HCT116 (cell line): ENCODE results near the gene KXD1. TPM values are rescaled to one million over a fixed set of nuclear protein-coding genes. Genes with fewer than 3 reads are reported as not detected.

ENCODE experiments used
- ATAC-seq: fragments of 200-7000 bp; cut with Tn5 transposase; 2 replicates; pipeline ENCODE4 v1.9.1; 2020; ENCODE audit warnings: mild to moderate bottlenecking, moderate library complexity
- BruUV-seq: library from RNA; stranded (reverse); fragments of 400-500 nt; replicated peaks from 2 replicates; lab custom pipeline; 2021; lab: Mats Ljungman, UMichigan
- CTCF ChIA-PET: fragments of 300-600 bp; sonication (Branson Sonifier 250); formaldehyde crosslinking; loops from one replicate; lab custom pipeline; 2021; ENCODE audit warnings: antibody characterized with exemption; lab: Charles Lee
- POLR2A ChIA-PET: fragments of 300-600, 350-600 bp; sonication (Branson Sonifier 250); formaldehyde crosslinking; loops from one replicate; lab custom pipeline; 2021; ENCODE audit warnings: antibody characterized with exemption; lab: Charles Lee
- RAD21 ChIA-PET, 2 experiments: fragments of 300-600 bp; sonication (Branson Sonifier 250); formaldehyde crosslinking; loops; one replicate each; lab custom pipeline; 2023; ENCODE audit warnings: low total read pairs in 2 of 2; ENCODE audit not compliant: uncharacterized antibody in 2 of 2, unreplicated experiment in 2 of 2, low non-redundant PET in 1 of 2; lab: Charles Lee
- DNase-seq: peaks from one replicate; pipeline ENCODE4 v3.0.0-alpha.2; 2010; ENCODE audit warnings: low read depth, low spot score
- H2AFZ ChIP-seq: fragments of 200-600 bp; shearing (Covaris generic), sonication (generic); 2 replicates; pipeline ENCODE4 v1.6.1; 2017; ENCODE audit warnings: low read depth, mixed run types, mixed read lengths, antibody characterized with exemption, low read length; ENCODE audit not compliant: poor library complexity, severe bottlenecking
- H3K27ac ChIP-seq: 2 replicates; pipeline ENCODE4 v1.5.1; 2012; ENCODE audit warnings: low read depth, low read length
- H3K27me3 ChIP-seq: fragments of 200-600 bp; sonication (generic); 2 replicates; pipeline ENCODE4 v1.6.1; 2016; ENCODE audit warnings: mixed run types, low read length, mixed read lengths; ENCODE audit not compliant: insufficient read depth
- H3K36me3 ChIP-seq, 2 experiments: fragments of 200-500 bp in 1 of 2; fragments of 200-600 bp in 1 of 2; sonication (Bioruptor generic) in 1 of 2; sonication (generic) in 1 of 2; 2 replicates each; pipeline versions ENCODE4 v1.5.1 to v1.6.1; 2014 to 2016; ENCODE audit warnings: low read length in 2 of 2, inconsistent platforms in 1 of 2, mixed read lengths in 1 of 2, mixed run types in 1 of 2; ENCODE audit not compliant: insufficient read depth in 2 of 2, control insufficient read depth in 1 of 2
- H3K4me1 ChIP-seq, 2 experiments: fragments of 200-600 bp in 1 of 2; sonication (generic) in 1 of 2; 2 replicates each; pipeline versions ENCODE4 v1.5.1 to v1.6.1; 2012 to 2017; ENCODE audit warnings: low read length in 2 of 2, inconsistent platforms in 1 of 2, mild to moderate bottlenecking in 1 of 2, mixed read lengths in 1 of 2, mixed run types in 1 of 2, moderate library complexity in 1 of 2; ENCODE audit not compliant: insufficient read depth in 2 of 2, control insufficient read depth in 1 of 2
- H3K4me2 ChIP-seq: fragments of 200-600 bp; sonication (generic); 2 replicates; pipeline ENCODE4 v1.6.1; 2017; ENCODE audit warnings: mixed run types, low read length, mixed read lengths
- H3K4me3 ChIP-seq, 2 experiments: fragments of 200-600 bp in 1 of 2; sonication (generic) in 1 of 2; replicated peaks in 1 of 2; 2 replicates each; pipeline ENCODE4 v1.5.1; 2011 to 2016; ENCODE audit warnings: low read length in 2 of 2, control low read depth in 1 of 2, low read depth in 1 of 2, mild to moderate bottlenecking in 1 of 2, mixed read lengths in 1 of 2, mixed run types in 1 of 2
- H3K79me2 ChIP-seq: fragments of 200-600 bp; sonication (generic); 2 replicates; pipeline ENCODE4 v1.6.1; 2017; ENCODE audit warnings: mild to moderate bottlenecking, mixed run types, low read length, moderate library complexity, mixed read lengths; ENCODE audit not compliant: insufficient read depth
- H3K9ac ChIP-seq: fragments of 200-600 bp; sonication (generic); 2 replicates; pipeline ENCODE4 v1.6.1; 2016; ENCODE audit warnings: low read length, mixed read lengths
- H3K9me2 ChIP-seq: fragments of 200-600 bp; sonication (generic), shearing (Covaris generic); 2 replicates; pipeline ENCODE4 v1.6.1; 2017; ENCODE audit warnings: mixed run types, mild to moderate bottlenecking, moderate library complexity; ENCODE audit not compliant: insufficient read depth
- H3K9me3 ChIP-seq, 2 experiments: fragments of 200-500 bp in 1 of 2; fragments of 200-600 bp in 1 of 2; sonication (Bioruptor generic) in 1 of 2; sonication (generic) in 1 of 2; 2 replicates each; pipeline ENCODE4 v1.6.1; 2014 to 2017; ENCODE audit warnings: low read length in 2 of 2, mixed read lengths in 2 of 2, inconsistent platforms in 1 of 2, low read depth in 1 of 2, mild to moderate bottlenecking in 1 of 2, mixed run types in 1 of 2, moderate library complexity in 1 of 2; ENCODE audit not compliant: control insufficient read depth in 1 of 2, insufficient read depth in 1 of 2
- H4K20me1 ChIP-seq: fragments of 200-600 bp; sonication (generic), shearing (Covaris generic); 2 replicates; pipeline ENCODE4 v1.6.1; 2017; ENCODE audit warnings: mixed run types, mild to moderate bottlenecking, moderate library complexity; ENCODE audit not compliant: insufficient read depth
- CEBPB ChIP-seq: IDR thresholded peaks from 2 replicates; pipeline ENCODE4 v1.6.1; 2012; ENCODE audit warnings: low read depth
- EGR1 ChIP-seq: IDR thresholded peaks from 2 replicates; pipeline ENCODE4 v1.6.1; 2012; ENCODE audit warnings: low read depth
- EZH2phosphoT487 ChIP-seq: fragments of 200-600 bp; IDR thresholded peaks from 2 replicates; pipeline ENCODE4 v1.6.1; 2018; ENCODE audit warnings: antibody characterized with exemption, borderline replicate concordance
- MAX ChIP-seq: IDR thresholded peaks from 2 replicates; pipeline ENCODE4 v1.6.1; 2012
- POLR2A ChIP-seq: IDR thresholded peaks from 2 replicates; pipeline ENCODE4 v1.7.0; 2011; ENCODE audit warnings: borderline replicate concordance; ENCODE audit not compliant: insufficient read depth, insufficient read length; ENCODE audit errors: extremely low read depth
- POLR2AphosphoS5 ChIP-seq: IDR thresholded peaks from 2 replicates; pipeline ENCODE4 v1.6.1; 2011; ENCODE audit warnings: mild to moderate bottlenecking, low read depth, low read length, moderate library complexity
- RAD21 ChIP-seq: IDR thresholded peaks from 2 replicates; pipeline ENCODE4 v1.6.1; 2012; ENCODE audit warnings: low read depth, mild to moderate bottlenecking
- SIN3A ChIP-seq: IDR thresholded peaks from 2 replicates; pipeline ENCODE4 v1.6.1; 2012; ENCODE audit warnings: low read depth
- SP1 ChIP-seq: IDR thresholded peaks from 2 replicates; pipeline ENCODE4 v1.6.1; 2012; ENCODE audit warnings: low read depth
- YY1 ChIP-seq: IDR thresholded peaks from 2 replicates; pipeline ENCODE4 v1.6.1; 2011; ENCODE audit warnings: low read length, low read depth, moderate library complexity, mild to moderate bottlenecking; ENCODE audit not compliant: insufficient replicate concordance; ENCODE audit errors: extremely low read depth
- ZFX ChIP-seq: fragments of 450-650 bp; IDR thresholded peaks from 2 replicates; pipeline ENCODE4 v1.6.1; 2017
- intact Hi-C: fragments of 100-400 bp; cut with micrococcal nuclease; formaldehyde crosslinking; loops from 2 replicates; pipeline ENCODE4 v1.10.0; 2022
- total RNA-seq: library from RNA; stranded (reverse); gene quantifications from one replicate; pipeline ENCODE4 v1.2.1, GENCODE V29; 2021; ENCODE audit not compliant: unreplicated experiment
- TF ChIP-seq, protein P1 (sequence below): IDR thresholded peaks from 2 replicates; pipeline ENCODE4 v1.6.1; 2011; ENCODE audit warnings: mild to moderate bottlenecking, low read length, moderate library complexity; ENCODE audit not compliant: insufficient replicate concordance; ENCODE audit errors: extremely low read depth
- TF ChIP-seq, protein P2 (sequence below), 3 experiments: fragments of 200-600 bp in 1 of 3; sonication (generic) in 1 of 3; IDR thresholded peaks in 2 of 3; conservative IDR thresholded peaks in 1 of 3; 2 replicates each; pipeline ENCODE4 v1.5.1; 2012 to 2017; ENCODE audit warnings: low read depth in 2 of 3, low read length in 2 of 3, antibody characterized with exemption in 1 of 3, borderline replicate concordance in 1 of 3, control low read depth in 1 of 3, mild to moderate bottlenecking in 1 of 3, mixed read lengths in 1 of 3, mixed run types in 1 of 3, moderate library complexity in 1 of 3; ENCODE audit not compliant: insufficient read depth in 1 of 3

The KXD1 gene
- total RNA-seq, 1 experiment from 2014 or later: 139 TPM

DNA sequence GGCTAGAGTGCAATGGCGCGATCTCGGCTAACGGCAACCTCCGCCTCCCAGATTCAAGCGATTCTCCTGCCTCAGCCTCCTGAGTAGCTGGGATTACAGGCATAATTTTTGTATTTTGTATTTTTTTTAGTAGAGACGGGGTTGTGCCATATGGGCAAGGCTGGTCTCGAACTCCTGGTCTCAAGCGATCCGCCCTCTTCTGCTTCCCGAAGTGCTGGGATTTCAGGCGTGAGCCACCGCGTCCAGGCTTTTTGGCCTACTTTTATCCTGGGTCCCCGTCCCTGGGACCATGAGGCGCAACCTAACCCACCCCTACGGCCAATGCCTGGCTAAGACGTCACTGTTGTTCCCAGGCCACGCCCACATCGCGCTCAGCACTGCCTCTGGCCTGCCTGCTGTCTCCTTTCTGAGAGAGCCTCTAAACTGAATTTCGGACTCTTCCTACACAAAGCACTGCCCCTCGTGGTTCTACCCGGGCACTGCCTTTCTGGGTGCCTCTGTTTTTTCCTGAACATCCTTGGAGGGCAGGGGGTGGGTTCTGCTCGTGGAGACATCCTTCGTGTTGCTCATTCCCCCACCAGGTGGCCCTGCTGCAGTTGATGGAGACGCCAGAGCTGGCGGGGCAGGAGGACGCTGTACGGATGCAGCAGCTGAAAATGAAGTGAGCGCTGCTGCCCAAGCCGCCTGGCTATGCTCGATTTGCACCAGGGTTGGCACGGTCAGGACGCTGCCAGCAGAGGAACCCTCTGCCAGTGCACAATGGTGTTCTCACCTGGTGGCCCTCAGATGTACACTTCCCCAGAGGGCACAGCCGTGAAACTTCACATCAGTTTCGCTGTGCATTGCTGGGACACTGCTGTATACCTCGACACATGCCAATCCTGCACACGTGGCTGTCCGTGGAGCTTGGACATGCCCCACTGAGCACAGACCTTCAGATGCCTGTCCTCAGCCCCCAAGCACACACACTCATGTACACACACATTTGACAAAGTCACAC, 32.9 kb downstream of the KXD1 start:
- H3K27me3 ChIP-seq: no peaks in the 10 kb centered on the region
- peak overlapping the region; percentile 88 for H3K4me2 ChIP-seq
- ChIA-PET POLR2A (interaction anchor here (0.7 to 4.3 kb wide), 7 partner anchors 10 to 328 kb away, joined by 3 to 23 read pairs (median 3); partner anchors contain the start of genes COPE, DDX49 and UBA52), CTCF (interaction anchor here (0.7 to 7.5 kb wide), 7 partner anchors 17 to 396 kb away, joined by 3 to 39 read pairs (median 3); partner anchors contain the start of gene UBA52)
- DNase-seq (peak; percentile 96), ATAC-seq (peak; percentile 71)
- H3K9me2 ChIP-seq: no peaks in the 10 kb centered on the region
- H3K9ac ChIP-seq: peak overlapping the region; percentile 97
- TSS peak; percentile 73 for BruUV-seq
- peak; percentile 67 for TF ChIP-seq RAD21
- TF ChIP-seq POLR2A: peak; percentile 19
- peak; percentile 95 for TF ChIP-seq SP1
- TF ChIP-seq EGR1: no peak
- TF ChIP-seq, protein P1, sequence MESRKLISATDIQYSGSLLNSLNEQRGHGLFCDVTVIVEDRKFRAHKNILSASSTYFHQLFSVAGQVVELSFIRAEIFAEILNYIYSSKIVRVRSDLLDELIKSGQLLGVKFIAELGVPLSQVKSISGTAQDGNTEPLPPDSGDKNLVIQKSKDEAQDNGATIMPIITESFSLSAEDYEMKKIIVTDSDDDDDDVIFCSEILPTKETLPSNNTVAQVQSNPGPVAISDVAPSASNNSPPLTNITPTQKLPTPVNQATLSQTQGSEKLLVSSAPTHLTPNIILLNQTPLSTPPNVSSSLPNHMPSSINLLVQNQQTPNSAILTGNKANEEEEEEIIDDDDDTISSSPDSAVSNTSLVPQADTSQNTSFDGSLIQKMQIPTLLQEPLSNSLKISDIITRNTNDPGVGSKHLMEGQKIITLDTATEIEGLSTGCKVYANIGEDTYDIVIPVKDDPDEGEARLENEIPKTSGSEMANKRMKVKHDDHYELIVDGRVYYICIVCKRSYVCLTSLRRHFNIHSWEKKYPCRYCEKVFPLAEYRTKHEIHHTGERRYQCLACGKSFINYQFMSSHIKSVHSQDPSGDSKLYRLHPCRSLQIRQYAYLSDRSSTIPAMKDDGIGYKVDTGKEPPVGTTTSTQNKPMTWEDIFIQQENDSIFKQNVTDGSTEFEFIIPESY: peak; percentile 59
- peak; percentile 37; the same call in 1 of the 2 replicates for TF ChIP-seq ZFX
- peak; percentile 24; the same call in 1 of the 2 replicates for TF ChIP-seq SIN3A
- peak; percentile 42 for TF ChIP-seq YY1
- TF ChIP-seq, protein P2, sequence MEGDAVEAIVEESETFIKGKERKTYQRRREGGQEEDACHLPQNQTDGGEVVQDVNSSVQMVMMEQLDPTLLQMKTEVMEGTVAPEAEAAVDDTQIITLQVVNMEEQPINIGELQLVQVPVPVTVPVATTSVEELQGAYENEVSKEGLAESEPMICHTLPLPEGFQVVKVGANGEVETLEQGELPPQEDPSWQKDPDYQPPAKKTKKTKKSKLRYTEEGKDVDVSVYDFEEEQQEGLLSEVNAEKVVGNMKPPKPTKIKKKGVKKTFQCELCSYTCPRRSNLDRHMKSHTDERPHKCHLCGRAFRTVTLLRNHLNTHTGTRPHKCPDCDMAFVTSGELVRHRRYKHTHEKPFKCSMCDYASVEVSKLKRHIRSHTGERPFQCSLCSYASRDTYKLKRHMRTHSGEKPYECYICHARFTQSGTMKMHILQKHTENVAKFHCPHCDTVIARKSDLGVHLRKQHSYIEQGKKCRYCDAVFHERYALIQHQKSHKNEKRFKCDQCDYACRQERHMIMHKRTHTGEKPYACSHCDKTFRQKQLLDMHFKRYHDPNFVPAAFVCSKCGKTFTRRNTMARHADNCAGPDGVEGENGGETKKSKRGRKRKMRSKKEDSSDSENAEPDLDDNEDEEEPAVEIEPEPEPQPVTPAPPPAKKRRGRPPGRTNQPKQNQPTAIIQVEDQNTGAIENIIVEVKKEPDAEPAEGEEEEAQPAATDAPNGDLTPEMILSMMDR (IDR thresholded peaks at IDR 0.05 in 2 of 3, conservative IDR thresholded peaks at IDR 0.05 in 1 of 3; ENCODE audit: borderline replicate concordance in 1 of 3, insufficient read depth in 1 of 3, low read depth in 2 of 3, low read length in 2 of 3): peak; percentile 77 to 95 (median 81)
- TF ChIP-seq POLR2AphosphoS5: peak; percentile 79
- no peak for TF ChIP-seq EZH2phosphoT487
- TF ChIP-seq MAX: peak; percentile 73; the same call in 1 of the 2 replicates
- TF ChIP-seq CEBPB: no peak
- TF ChIP-seq, all 23 proteins: peak for 10
- H2AFZ ChIP-seq: no peak overlapping the region
- peak overlapping the region; percentile 100 for H3K27ac ChIP-seq
- peaks cover 13% of the 10 kb centered on the region; the same call in 1 of the 2 replicates for H3K79me2 ChIP-seq
- intact Hi-C loops: loop anchor here (1.0 to 5.0 kb wide), 5 partner anchors 33 to 256 kb away; partner anchors contain the start of genes KLHL26 and KXD1
- H3K36me3 ChIP-seq: 0 out of 4 replicates have a peak, but pooled peaks cover 0 to 4% of the 10 kb centered on the region in 2 experiments
- no peaks in the 10 kb centered on the region for H3K9me3 ChIP-seq
- no peaks in the 10 kb centered on the region for H4K20me1 ChIP-seq
- peak overlapping the region; percentile 67 to 89 for H3K4me3 ChIP-seq
- H3K4me1 ChIP-seq: peaks cover 19 to 45% of the 10 kb centered on the region in 2 experiments
- RAD21 ChIA-PET: interaction anchor here in 1 of 2 experiments (0.7 kb wide), 2 partner anchors 90 to 273 kb away, joined by 3 to 4 read pairs; no protein-coding TSS in a partner anchor
